Measurements from ENCODE around the gene PINLYP.

Gene PINLYP

GRCh38 chr19:43607238-43608205 lies 31.9 kb downstream of the PINLYP start:
- H3K4me3 ChIP-seq (ENCODE audit: low read depth, low read length): no peak overlapping the region
- TF ChIP-seq CTCF (IDR thresholded peaks at IDR 0.05; ENCODE audit: low read depth, low read length): no peak

- H3K4me3 ChIP-seq (ENCODE audit: low read depth, low read length): no peak overlapping the region
- no peak for TF ChIP-seq CTCF (IDR thresholded peaks at IDR 0.05; ENCODE audit: low read depth, low read length)
Observed at GRCh38 chr19:43609872-43610271, 34.3 kb downstream of the PINLYP start.

GRCh38 chr19:43610493-43610892 lies 34.9 kb downstream of the PINLYP start:
- H3K4me3 ChIP-seq (ENCODE audit: low read depth, low read length): no peak overlapping the region
- no peak for TF ChIP-seq CTCF (IDR thresholded peaks at IDR 0.05; ENCODE audit: low read depth, low read length)

- TF ChIP-seq CTCF (IDR thresholded peaks at IDR 0.05; ENCODE audit: low read depth, low read length): no peak
Observed at GRCh38 chr19:43611788-43612187, 36.2 kb downstream of the PINLYP start, which contains the start of gene SRRM5. Gene SRRM5, plus strand, starts transcription at chr19:43612088. Its CDS starts 34 bp downstream, at chr19:43612122.

GRCh38 chr19:43612374-43612773 lies 36.8 kb downstream of the PINLYP start:
- no peak overlapping the region for H3K4me3 ChIP-seq (ENCODE audit: low read depth, low read length)
- TF ChIP-seq CTCF (IDR thresholded peaks at IDR 0.05; ENCODE audit: low read depth, low read length): no peak

More at GRCh38 chr19:43611788-43612187, 36.2 kb downstream of the PINLYP start, which contains the start of gene SRRM5:
- H3K4me3 ChIP-seq (ENCODE audit: low read depth, low read length): no peak within 1 kb of the TSS

- no peak overlapping the region for H3K4me3 ChIP-seq (ENCODE audit: low read depth, low read length)
- no peak for TF ChIP-seq CTCF (IDR thresholded peaks at IDR 0.05; ENCODE audit: low read depth, low read length)
Observed at GRCh38 chr19:43616306-43616705, 40.7 kb downstream of the PINLYP start.

GRCh38 chr19:43616954-43617353 lies 41.4 kb downstream of the PINLYP start:
- H3K4me3 ChIP-seq (ENCODE audit: low read depth, low read length): no peak overlapping the region
- no peak for TF ChIP-seq CTCF (IDR thresholded peaks at IDR 0.05; ENCODE audit: low read depth, low read length)

Measured in WI38 (cell line).